Measurements from ENCODE around the gene WWTR1. TPM values are rescaled to one million over a fixed set of nuclear protein-coding genes. Genes with fewer than 3 reads are reported as not detected.

The WWTR1 gene
- total RNA-seq, 1 donor from 2014 or later: 137 TPM

DNA sequence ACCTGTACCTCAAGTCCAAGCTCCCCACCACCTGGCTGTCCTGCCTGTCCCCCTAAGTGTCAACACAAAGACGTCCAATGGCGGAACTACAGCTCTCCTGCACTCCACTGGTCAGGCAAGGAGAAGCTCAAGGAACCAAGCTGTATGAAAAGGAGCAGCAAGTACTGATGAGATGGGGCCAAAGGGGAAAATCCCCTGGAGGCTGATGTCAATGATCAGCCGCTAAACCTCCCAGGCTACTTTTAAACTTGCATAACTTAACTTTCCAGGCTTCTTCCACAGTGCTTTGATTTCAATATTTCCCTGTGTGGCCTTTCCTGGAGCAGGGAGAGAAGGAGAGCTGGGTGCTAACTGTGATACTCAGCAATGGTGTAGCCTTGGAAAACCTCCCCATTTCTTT lies 148.3 kb downstream of the WWTR1 start:
- no peak overlapping the region for H3K27ac Mint-ChIP-seq (ENCODE audit: unreplicated experiment)
- H3K9me3 Mint-ChIP-seq (ENCODE audit: unreplicated experiment): no peaks in the 10 kb centered on the region
- peaks cover 35% of the 10 kb centered on the region for H3K4me1 Mint-ChIP-seq (ENCODE audit: unreplicated experiment)
- DNase-seq (ENCODE audit: low spot score): no peak
- no peaks in the 10 kb centered on the region for H3K36me3 Mint-ChIP-seq (ENCODE audit: low read depth, unreplicated experiment)
- TF ChIP-seq, protein P1, sequence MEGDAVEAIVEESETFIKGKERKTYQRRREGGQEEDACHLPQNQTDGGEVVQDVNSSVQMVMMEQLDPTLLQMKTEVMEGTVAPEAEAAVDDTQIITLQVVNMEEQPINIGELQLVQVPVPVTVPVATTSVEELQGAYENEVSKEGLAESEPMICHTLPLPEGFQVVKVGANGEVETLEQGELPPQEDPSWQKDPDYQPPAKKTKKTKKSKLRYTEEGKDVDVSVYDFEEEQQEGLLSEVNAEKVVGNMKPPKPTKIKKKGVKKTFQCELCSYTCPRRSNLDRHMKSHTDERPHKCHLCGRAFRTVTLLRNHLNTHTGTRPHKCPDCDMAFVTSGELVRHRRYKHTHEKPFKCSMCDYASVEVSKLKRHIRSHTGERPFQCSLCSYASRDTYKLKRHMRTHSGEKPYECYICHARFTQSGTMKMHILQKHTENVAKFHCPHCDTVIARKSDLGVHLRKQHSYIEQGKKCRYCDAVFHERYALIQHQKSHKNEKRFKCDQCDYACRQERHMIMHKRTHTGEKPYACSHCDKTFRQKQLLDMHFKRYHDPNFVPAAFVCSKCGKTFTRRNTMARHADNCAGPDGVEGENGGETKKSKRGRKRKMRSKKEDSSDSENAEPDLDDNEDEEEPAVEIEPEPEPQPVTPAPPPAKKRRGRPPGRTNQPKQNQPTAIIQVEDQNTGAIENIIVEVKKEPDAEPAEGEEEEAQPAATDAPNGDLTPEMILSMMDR (IDR thresholded peaks at IDR 0.05; ENCODE audit: unreplicated experiment): no peak
- peaks cover 7% of the 10 kb centered on the region for H3K27me3 Mint-ChIP-seq (ENCODE audit: unreplicated experiment)
- H3K4me3 Mint-ChIP-seq (ENCODE audit: unreplicated experiment): no peak overlapping the region

- H3K27me3 Mint-ChIP-seq (ENCODE audit: unreplicated experiment): peaks cover 8% of the 10 kb centered on the region
- no peak overlapping the region for H3K27ac Mint-ChIP-seq (ENCODE audit: unreplicated experiment)
- H3K36me3 Mint-ChIP-seq (ENCODE audit: low read depth, unreplicated experiment): no peaks in the 10 kb centered on the region
- DNase-seq (ENCODE audit: low spot score): no peak
- peaks cover 33% of the 10 kb centered on the region for H3K4me1 Mint-ChIP-seq (ENCODE audit: unreplicated experiment)
- TF ChIP-seq, protein P1 (IDR thresholded peaks at IDR 0.05; ENCODE audit: unreplicated experiment): no peak
- H3K9me3 Mint-ChIP-seq (ENCODE audit: unreplicated experiment): no peaks in the 10 kb centered on the region
- no peak overlapping the region for H3K4me3 Mint-ChIP-seq (ENCODE audit: unreplicated experiment)
Observed at GRCh38 chr3:149507491-149508324, 150.1 kb downstream of the WWTR1 start.

DNA sequence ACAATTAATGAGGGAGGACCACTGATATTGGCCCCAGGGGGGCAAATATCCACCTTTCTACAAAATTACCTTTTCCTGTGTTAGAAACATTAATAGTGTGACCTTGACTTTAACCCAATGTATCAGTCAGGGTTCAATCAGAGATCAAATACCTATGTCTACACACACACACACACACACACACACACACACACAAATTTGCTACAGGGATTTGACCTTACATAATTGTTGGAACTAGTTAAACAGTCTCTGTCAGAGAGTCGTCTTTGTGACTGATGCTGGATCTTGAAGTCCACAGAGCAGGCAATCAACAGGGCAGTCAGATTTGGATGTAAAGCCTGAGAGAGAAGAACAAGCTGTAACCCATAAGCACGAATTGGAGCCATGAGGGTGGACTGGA lies 150.9 kb downstream of the WWTR1 start:
- Mint-ChIP-seq H3K4me1 (ENCODE audit: unreplicated experiment) (peaks cover 31% of the 10 kb centered on the region), H3K9me3 (ENCODE audit: unreplicated experiment) (no peaks in the 10 kb centered on the region), H3K27ac (ENCODE audit: unreplicated experiment) (no peak overlapping the region), H3K4me3 (ENCODE audit: unreplicated experiment) (no peak overlapping the region), H3K36me3 (ENCODE audit: low read depth, unreplicated experiment) (no peaks in the 10 kb centered on the region), H3K27me3 (ENCODE audit: unreplicated experiment) (peaks cover 5% of the 10 kb centered on the region)
- TF ChIP-seq, protein P1 (IDR thresholded peaks at IDR 0.05; ENCODE audit: unreplicated experiment): no peak
- no peak for DNase-seq (ENCODE audit: low spot score)

- no peaks in the 10 kb centered on the region for H3K36me3 Mint-ChIP-seq (ENCODE audit: low read depth, unreplicated experiment)
- no peak overlapping the region for H3K4me3 Mint-ChIP-seq (ENCODE audit: unreplicated experiment)
- no peak for DNase-seq (ENCODE audit: low spot score)
- H3K27ac Mint-ChIP-seq (ENCODE audit: unreplicated experiment): no peak overlapping the region
- peaks cover 5% of the 10 kb centered on the region for H3K27me3 Mint-ChIP-seq (ENCODE audit: unreplicated experiment)
- no peaks in the 10 kb centered on the region for H3K9me3 Mint-ChIP-seq (ENCODE audit: unreplicated experiment)
- TF ChIP-seq, protein P1 (IDR thresholded peaks at IDR 0.05; ENCODE audit: unreplicated experiment): no peak
- H3K4me1 Mint-ChIP-seq (ENCODE audit: unreplicated experiment): peaks cover 31% of the 10 kb centered on the region
Observed at GRCh38 chr3:149506540-149506939, 151.3 kb downstream of the WWTR1 start.

DNA sequence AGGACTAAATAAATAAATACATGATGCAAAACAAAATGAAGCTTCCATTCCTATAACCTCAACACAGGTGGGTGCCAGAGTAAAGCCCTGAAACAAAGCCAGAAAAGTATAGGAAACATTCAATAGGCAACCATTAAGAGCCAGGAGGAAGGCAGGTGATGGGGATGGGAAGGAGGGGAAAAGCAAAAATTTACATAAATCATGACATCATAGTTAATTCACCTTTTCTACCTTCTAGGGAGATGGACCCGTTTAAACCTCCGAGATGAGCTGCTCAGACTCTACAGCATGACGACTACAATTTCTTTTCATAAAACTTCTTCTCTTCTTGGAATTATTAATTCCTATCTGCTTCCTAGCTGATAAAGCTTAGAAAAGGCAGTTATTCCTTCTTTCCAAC lies 155.4 kb downstream of the WWTR1 start:
- Mint-ChIP-seq H3K4me1 (ENCODE audit: unreplicated experiment) (peaks cover 21% of the 10 kb centered on the region), H3K27me3 (ENCODE audit: unreplicated experiment) (peaks cover 3% of the 10 kb centered on the region), H3K9me3 (ENCODE audit: unreplicated experiment) (no peaks in the 10 kb centered on the region), H3K4me3 (ENCODE audit: unreplicated experiment) (no peak overlapping the region), H3K36me3 (ENCODE audit: low read depth, unreplicated experiment) (no peaks in the 10 kb centered on the region), H3K27ac (ENCODE audit: unreplicated experiment) (no peak overlapping the region)
- DNase-seq (ENCODE audit: low spot score): no peak
- TF ChIP-seq, protein P1 (IDR thresholded peaks at IDR 0.05; ENCODE audit: unreplicated experiment): no peak
